Testis (tissue), 3 donors: ENCODE data around the gene SMIM28. TPM values are rescaled to one million over a fixed set of nuclear protein-coding genes. Genes with fewer than 3 reads are reported as not detected.

Experiments used
- DNase-seq: peaks from one replicate; pipeline ENCODE4 v3.0.0-alpha.2; 2019
- H3K27ac ChIP-seq, 2 donors: fragments of 200-600 bp; sonication (generic); one replicate each; pipeline ENCODE4 v1.5.1; 2019
- H3K27me3 ChIP-seq: fragments of 200-600 bp; sonication (generic); one replicate; pipeline ENCODE4 v1.5.1; 2019
- H3K36me3 ChIP-seq: fragments of 200-600 bp; sonication (generic); one replicate; pipeline ENCODE4 v1.5.1; 2017; ENCODE audit warnings: low read depth; ENCODE audit errors: missing control alignments
- H3K4me1 ChIP-seq: fragments of 200-600 bp; sonication (generic); one replicate; pipeline ENCODE4 v1.5.1; 2019
- H3K4me3 ChIP-seq, 2 donors: fragments of 200-600 bp; sonication (generic); one replicate each; pipeline ENCODE4 v1.5.1; 2017 to 2019
- H3K9me3 ChIP-seq: fragments of 200-600 bp; sonication (generic); one replicate; pipeline ENCODE4 v1.5.1; 2017
- CTCF ChIP-seq, 3 experiments: fragments of 450-650 bp in 2 of 3; fragments of 200-600 bp in 1 of 3; sonication (generic) in 1 of 3; IDR thresholded peaks; one replicate each; pipeline ENCODE4 v1.5.1; 2016 to 2019; ENCODE audit warnings: antibody characterized with exemption in 3 of 3, mild to moderate bottlenecking in 2 of 3, moderate library complexity in 1 of 3
- POLR2A ChIP-seq: fragments of 450-650 bp; IDR thresholded peaks from one replicate; pipeline ENCODE4 v1.6.1; 2017; ENCODE audit warnings: antibody characterized with exemption, mild to moderate bottlenecking, moderate library complexity
- WGBS, 2 donors: methylation state at CpG; one replicate each; pipeline ENCODE4 v1.1.5; 2018; 5-methylcytosine and 5-hydroxymethylcytosine counted together
- intact Hi-C: fragments of 100-400 bp; cut with DNase I; formaldehyde crosslinking; loops from one replicate; pipeline ENCODE4 v1.15.1; 2023; ENCODE audit warnings: low total_unique reads
- polyA plus RNA-seq: library from polyadenylated mRNA; stranded (reverse); fragments of 350-450 nt; fragmentation: Illumina TruSeq; extraction: RNeasy Lipid Tissue Mini Kit (QIAGEN cat#74804); gene quantifications from one replicate; pipeline ENCODE4 v1.2.3, GENCODE V29; 2014; ENCODE audit warnings: low read depth, low replicate concordance; ENCODE audit not compliant: insufficient read depth
- total RNA-seq, 2 donors: library from RNA; depleted of rRNA; stranded (reverse); fragments of >200 nt; gene quantifications; one replicate each; pipeline ENCODE4 v1.2.3, GENCODE V29; 2016

SMIM28 gene
- total and polyA plus RNA-seq, 3 donors from 2014 or later = not detected

GRCh38 chr6:138403324-138403800, 25.7 kb downstream of the SMIM28 start:
- Histone ChIP-seq H3K4me3 (peak overlapping the region; percentile 79 to 82), H3K36me3 (no peaks in the 10 kb centered on the region), H3K27ac (peak overlapping the region; percentile 75 to 89), H3K27me3 (no peaks in the 10 kb centered on the region), H3K9me3 (no peaks in the 10 kb centered on the region), H3K4me1 (no peaks in the 10 kb centered on the region)
- TF ChIP-seq CTCF (IDR thresholded peaks at IDR 0.05) = no peak
- no peak for TF ChIP-seq POLR2A
- peak; percentile 48 for DNase-seq
- 0 to 1% methylated on average over 8 to 30 of the region's 30 CpGs for WGBS, 2 donors
- intact Hi-C loops = no loop called here

- Histone ChIP-seq H3K27ac (peak within 1 kb of the TSS; percentile 75 to 89), H3K36me3 (no peaks in the 10 kb centered on the region), H3K4me3 (peak within 1 kb of the TSS; percentile 79 to 82), H3K27me3 (no peaks in the 10 kb centered on the region), H3K9me3 (no peaks in the 10 kb centered on the region), H3K4me1 (no peaks in the 10 kb centered on the region)
- peak; percentile 95 for DNase-seq
- 1 to 4% methylated on average over 9 to 63 of the region's 92 CpGs for WGBS, 2 donors
- TF ChIP-seq CTCF (IDR thresholded peaks at IDR 0.05) = peak; percentile 47 to 74 (median 59)
- TF ChIP-seq POLR2A = no peak
- intact Hi-C loops = no loop called here
Observed at GRCh38 chr6:138403801-138404665, 26.3 kb downstream of the SMIM28 start, which contains the start of gene HEBP2. Gene HEBP2 (plus strand): TSS chr6:138404223. CDS start chr6:138404496, 273 bp downstream.

GRCh38 chr6:138404666-138405337, 27.1 kb downstream of the SMIM28 start:
- Histone ChIP-seq H3K4me1 (no peaks in the 10 kb centered on the region), H3K27me3 (no peaks in the 10 kb centered on the region), H3K36me3 (no peaks in the 10 kb centered on the region), H3K4me3 (peak overlapping the region; percentile 79 to 82), H3K27ac (peak overlapping the region; percentile 75 to 89), H3K9me3 (no peaks in the 10 kb centered on the region)
- peak; percentile 33 for DNase-seq
- 4 to 6% methylated on average over 33 to 35 of the region's 35 CpGs for WGBS, 2 donors
- intact Hi-C loops = no loop called here
- TF ChIP-seq POLR2A = no peak
- TF ChIP-seq CTCF (IDR thresholded peaks at IDR 0.05) = no peak

GRCh38 chr6:138405816-138406413, 28.2 kb downstream of the SMIM28 start:
- Histone ChIP-seq H3K27me3 (no peaks in the 10 kb centered on the region), H3K36me3 (no peaks in the 10 kb centered on the region), H3K4me1 (no peaks in the 10 kb centered on the region), H3K4me3 (no peak overlapping the region), H3K9me3 (no peaks in the 10 kb centered on the region), H3K27ac (no peak overlapping the region)
- WGBS, 2 donors = 90% methylated on average over 5 of the region's 5 CpGs
- no peak for TF ChIP-seq POLR2A
- no peak for TF ChIP-seq CTCF (IDR thresholded peaks at IDR 0.05)
- no peak for DNase-seq
- intact Hi-C loops = no loop called here
